Measurements from ENCODE around the gene KRTAP5-8.
"Not testable (repeated sequence)": the region's sequence is repeated elsewhere in the genome, so short reads cannot be mapped to it uniquely, and the experiment has no call there.

Gene KRTAP5-8

DNA sequence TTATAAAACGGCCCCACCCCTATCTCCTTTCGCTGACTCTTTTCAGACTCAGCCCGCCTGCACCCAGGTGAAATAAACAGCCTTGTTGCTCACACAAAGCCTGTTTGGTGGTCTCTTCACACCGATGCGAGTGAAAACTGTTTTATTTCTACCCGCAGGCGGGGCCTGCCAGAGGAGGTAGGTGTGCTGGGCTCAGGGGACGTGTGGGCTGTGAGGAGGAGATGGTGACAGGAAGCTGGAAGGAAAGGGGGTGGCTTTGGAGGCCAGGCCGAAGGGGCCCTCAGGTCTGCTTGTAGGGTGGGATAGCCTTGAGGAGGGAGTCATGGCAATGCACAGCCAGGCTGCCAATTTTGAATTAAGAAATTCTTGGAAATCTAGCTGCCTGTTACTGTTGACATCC is 32.0 kb upstream of the KRTAP5-8 start:
- in situ Hi-C loops (cut with HindIII; ENCODE audit: low sequenced_read_pairs): loop anchor here (5.0 kb wide), 2 partner anchors 42 to 72 kb away; partner anchors contain the start of gene KRTAP5-9

DNA sequence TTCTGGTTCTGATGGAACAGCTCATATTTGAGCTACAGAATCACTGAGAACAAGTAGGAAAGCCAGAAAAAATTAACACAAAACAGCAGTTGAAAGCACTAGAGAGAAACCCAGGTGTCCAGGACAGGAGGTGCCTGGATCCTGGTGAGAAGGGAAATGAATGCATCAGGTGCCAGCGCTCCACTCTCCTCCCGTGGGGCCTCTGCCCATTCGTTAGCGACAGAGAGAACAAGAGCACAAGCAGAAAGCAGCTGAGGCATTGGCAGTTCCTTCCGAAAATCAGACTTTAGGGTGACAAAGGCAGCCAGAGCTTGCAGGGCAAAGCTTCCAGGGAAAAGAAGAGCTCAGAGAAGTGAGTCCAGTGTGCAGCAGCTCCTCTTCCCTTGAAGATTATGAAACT is 30.7 kb upstream of the KRTAP5-8 start:
- in situ Hi-C loops (cut with HindIII; ENCODE audit: low sequenced_read_pairs): loop anchor here (5.0 kb wide), 2 partner anchors 40 to 70 kb away; partner anchors contain the start of gene KRTAP5-9

DNA sequence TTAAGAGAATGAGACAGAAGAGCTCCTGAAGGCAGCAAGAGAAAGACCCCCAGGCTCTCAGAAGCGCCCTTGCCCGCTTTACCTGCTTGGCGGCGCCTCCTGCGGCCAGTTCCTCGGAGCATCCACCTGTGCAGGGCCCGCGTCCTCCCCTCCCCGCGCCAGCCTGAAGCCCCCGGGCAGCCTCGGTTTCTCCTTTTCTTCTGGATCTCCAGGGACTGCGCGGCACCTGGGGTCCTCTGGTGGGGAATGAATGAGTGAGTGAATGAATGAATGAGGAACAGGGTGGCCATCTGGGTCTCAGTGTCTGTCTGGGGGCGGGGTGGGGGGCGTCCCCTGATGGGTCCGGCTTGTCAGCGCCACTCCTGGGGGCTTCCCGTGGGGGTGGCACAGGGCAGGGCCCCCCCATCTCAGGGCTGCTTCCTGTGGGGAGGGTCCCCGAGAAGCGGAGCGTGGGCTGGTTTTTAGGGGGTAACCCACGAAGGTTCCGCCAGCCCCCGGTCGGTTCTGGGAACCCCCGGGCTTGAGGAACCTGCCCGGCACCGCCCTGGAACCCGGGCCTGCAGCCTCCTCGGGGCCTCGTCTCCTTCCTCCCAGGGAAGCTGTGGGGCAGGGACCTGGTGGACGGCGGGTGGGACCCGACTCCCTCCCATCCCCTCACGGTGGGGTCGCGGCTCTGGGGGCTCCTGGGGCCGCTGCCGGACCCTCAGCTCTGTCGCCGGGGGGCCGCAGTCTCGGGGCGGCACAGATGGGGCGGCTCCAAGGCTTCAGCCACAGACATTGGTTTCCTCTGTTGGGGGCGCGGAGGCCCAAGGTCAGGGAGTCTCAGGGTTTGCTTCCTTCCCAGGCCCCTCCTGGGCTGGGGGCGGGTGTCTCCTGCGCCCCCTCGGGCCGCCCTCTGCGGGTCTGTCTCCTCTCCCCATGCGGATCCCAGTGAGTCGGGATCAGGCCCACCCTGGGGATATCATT is 19.0 kb upstream of the KRTAP5-8 start:
- in situ Hi-C loops (cut with HindIII; ENCODE audit: low sequenced_read_pairs): no loop called here

DNA sequence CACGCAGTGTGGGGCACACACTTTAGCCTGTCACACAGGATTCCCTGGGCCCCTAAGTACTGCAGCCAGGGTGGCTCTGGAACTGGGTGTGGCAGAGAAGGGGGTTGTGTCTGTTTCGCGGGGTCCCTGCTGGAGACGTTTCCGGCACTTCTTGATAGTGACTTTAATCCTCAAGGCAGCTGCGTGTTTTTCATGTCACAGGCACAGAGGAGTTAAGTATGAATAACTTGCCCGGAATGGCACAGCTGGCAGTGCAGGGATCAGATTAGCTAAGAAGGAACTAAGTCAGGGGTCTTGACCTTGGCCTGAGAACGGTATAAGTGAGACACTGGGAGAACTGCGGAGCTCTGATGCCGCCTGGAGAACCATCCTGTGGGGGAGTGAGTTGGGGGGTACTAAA is 18.3 kb upstream of the KRTAP5-8 start:
- in situ Hi-C loops (cut with HindIII; ENCODE audit: low sequenced_read_pairs): no loop called here

DNA sequence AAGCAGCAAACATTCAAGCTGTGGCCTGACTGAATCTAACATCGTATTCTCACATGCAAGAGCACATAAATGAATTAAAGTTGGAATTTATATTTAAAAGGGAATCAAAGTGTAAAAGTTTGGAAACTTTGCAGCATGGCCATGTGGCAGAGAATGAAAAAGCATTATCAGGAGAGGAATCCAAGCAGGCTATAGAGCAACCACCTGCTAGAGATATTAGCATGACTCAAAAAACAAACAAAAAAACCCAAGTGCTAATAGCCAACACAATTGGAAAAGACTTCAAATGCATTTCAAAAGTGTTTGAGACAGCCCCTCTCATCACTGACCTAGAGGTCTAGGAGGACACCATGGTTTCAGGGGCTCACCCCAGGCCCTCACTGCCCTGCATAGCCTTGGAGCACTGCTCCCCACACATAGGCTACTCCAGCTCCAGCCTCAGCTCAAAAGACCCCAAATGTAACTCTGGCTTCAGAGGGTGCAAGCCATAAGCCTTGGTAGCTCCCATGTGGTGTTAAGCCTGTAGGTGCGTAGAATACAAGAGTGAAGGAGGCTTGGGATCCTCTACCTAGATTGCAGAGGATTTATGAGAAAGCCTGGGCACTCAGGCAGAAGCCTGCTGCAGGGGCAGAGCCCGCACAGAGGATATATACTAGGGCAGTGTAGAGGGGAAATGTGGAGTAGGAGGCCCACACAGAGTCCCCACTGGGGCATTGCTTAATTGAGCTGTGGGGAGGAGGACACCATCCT is 12.5 kb upstream of the KRTAP5-8 start:
- in situ Hi-C loops (cut with HindIII; ENCODE audit: low sequenced_read_pairs): no loop called here

DNA sequence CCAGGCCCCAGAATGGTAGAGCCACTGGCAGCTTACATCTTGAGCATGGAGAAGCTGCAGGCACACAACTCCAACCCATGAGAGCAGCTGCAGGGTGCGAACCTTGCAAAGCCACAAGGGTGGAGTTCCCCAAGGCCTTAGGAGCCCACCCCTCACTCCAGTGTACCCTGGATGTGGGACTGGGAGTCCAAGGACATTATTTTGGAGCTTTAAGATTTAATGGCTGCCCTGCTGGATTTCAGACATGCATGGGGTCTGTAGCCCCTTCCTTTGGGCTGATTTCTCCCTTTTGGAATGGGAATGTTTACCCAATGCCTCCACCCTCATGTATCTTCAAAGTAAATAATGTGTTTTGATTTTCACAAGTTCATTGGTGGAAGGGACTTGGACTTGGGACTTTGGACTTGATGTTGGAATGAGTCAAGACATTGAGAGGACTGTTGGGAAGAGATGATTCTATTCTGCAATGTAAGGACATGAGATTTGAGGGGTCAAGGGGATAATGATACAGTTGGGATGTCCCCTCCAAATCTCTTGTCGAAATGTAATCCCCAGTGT is 11.8 kb upstream of the KRTAP5-8 start:
- in situ Hi-C loops (cut with HindIII; ENCODE audit: low sequenced_read_pairs): no loop called here

DNA sequence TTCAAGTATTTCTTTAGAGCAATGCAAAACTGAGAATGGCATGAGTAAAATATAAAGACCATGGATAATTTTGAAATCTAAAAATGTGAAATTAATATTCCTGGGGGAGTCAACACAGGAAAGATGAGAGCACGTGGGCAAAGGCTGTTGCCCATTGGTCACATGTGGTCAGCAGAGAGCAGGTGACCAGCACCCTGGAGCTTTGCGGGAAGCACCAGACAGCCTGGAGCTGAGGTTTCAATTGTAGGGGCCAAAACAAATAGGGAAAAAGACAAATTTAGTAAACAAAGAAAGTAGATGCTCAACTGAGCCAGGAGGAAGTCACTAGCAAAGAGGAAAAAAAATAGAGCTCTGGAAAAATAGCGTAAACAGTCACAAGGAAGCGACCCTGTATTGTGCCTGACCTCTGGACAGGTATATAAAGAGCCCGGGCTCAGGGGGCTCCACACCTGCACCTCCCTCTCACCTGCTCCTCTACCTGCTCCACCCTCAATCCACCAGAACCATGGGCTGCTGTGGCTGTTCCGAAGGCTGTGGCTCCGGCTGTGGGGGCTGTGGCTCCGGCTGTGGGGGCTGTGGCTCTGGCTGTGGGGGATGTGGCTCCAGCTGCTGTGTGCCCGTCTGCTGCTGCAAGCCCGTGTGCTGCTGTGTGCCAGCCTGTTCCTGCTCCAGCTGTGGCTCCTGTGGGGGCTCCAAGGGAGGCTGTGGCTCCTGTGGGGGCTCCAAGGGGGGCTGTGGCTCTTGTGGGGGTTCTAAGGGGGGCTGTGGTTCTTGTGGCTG is 10.8 kb upstream of the KRTAP5-8 start, which contains the start of gene KRTAP5-7:
TSS of gene KRTAP5-7 (plus strand) at position 472 of the 780 bp plus-strand sequence. CDS start at position 506, 34 bp downstream.
- in situ Hi-C loops (cut with HindIII; ENCODE audit: low sequenced_read_pairs): not testable (repeated sequence)

DNA sequence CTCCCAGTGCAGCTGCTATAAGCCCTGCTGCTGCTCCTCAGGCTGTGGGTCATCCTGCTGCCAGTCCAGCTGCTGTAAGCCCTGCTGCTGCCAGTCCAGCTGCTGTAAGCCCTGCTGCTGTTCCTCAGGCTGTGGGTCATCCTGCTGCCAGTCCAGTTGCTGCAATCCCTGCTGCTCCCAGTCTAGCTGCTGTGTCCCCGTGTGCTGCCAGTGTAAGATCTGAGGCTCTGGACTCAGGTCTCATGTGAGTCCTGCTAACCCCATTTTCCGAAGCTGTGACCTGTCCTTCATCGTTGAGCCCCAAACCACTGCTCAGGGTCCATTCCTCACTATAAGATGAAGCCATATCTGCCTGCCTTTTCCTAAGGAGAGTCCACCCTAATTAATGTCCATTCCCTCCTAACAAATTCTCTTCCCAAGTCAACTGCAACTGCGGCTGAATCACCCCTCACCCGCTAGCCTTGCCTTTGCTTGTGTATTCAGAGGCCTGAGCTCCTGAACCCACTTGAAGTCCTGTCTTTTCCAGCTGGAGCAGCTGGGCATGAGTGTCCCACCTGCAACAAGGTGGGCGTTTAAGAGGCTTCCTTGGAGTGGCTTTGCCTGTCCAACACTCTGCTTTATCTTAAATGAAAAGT is 10.1 kb upstream of the KRTAP5-8 start:
- in situ Hi-C loops (cut with HindIII; ENCODE audit: low sequenced_read_pairs): no loop called here

DNA sequence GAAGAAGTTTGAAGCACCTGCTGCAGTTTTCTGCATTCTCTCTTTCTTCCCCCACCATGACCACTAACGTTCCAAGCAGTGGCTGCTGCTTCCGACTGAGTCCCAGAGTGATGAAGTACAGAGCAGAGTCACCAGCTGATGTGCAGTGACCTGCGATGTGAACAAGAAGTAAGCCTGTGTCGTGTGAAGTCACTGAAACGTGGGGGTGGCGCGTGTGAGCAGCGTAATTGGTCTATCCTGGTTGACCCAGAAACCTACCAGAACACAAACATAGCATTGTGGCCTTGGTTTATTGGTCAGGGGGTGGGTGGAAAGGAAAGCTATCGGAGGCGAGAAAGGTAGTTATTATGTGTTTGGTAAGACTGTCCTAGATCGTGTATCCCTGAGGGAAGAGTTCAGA is 7.2 kb upstream of the KRTAP5-8 start:
- in situ Hi-C loops (cut with HindIII; ENCODE audit: low sequenced_read_pairs): no loop called here

DNA sequence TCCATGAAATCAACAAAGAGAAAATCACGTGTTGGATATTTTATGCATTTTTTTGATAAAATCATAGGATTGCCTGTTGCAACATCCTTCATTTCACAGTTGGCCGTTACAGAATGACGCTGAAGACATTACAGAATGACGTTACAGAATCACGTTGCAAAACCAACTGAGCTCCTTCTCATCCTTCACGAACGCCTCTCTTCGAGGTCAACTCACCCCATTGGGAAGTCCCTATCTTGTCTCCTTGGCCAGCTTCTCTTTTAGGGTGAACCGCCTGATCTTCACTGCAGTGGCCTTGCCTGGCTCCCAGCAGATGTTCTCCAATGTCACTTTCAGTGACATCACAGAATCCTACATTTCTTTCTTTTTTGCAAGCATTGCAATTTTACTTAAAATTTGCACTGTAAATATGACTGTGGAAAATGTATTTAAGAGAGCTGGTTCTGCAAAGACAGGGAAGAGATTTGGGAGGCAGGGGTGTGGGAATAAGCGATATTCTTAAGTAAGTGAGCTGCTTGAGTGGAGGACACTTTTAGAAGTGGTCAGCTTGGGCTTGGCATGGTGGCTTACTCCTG is 5.7 kb upstream of the KRTAP5-8 start:
- in situ Hi-C loops (cut with HindIII; ENCODE audit: low sequenced_read_pairs): no loop called here

DNA sequence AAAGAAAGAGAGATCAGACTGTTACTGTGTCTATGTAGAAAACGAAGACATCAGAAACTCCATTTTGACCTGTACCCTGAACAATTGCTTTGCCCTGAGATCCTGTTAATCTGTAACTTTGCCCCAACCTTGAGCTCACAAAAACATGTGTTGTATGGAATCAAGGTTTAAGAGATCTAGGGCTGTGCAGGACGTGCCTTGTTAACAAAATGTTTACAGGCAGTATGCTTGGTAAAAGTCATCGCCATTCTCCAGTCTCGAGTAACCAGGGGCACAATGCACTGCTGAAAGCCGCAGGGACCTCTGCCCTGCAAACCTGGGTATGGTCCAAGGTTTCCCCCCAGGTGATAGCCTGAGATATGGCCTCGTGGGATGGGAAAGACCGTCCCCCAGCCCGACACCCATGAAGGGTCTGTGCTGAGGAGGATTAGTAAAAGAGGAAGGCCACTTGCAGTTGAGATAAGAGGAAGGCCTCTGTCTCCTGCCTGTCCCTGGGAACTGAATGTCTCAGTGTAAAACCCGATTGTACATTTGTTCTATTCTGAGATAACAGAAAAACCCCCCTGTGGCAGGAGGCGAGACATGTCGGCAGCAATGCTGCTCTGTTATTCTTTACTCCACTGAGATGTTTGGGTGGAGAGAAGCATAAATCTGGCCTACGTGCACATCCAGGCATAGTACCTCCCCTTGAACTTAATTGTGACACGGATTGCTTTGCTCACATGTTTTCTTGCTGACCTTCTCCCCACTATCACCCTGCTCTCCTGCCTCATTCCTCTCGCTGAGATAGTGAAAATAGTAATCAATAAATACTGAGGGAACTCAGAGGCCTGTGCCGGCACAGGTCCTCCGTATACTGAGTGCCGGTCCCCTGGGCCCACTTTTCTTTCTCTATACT is 2.9 kb upstream of the KRTAP5-8 start:
- in situ Hi-C loops (cut with HindIII; ENCODE audit: low sequenced_read_pairs): not testable (repeated sequence)

DNA sequence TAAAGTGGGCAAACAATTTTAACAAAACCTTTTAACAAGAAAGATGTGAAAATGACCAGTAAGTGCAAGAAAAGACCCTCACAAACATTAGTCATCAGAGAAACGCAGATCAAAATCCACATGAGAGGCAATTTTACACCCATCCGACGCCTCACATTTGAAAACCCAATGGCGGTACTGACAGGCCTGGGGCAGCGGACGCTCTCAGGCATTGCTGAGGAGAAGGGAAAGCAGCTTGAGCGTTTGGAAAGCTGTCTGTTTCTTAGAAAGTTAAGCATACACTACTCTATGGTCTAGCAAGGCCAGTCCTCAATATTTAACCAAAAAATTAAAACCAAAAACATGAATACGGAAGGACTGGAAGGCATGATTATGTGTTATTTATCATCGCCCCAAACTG is 2.0 kb upstream of the KRTAP5-8 start:
- in situ Hi-C loops (cut with HindIII; ENCODE audit: low sequenced_read_pairs): no loop called here

DNA sequence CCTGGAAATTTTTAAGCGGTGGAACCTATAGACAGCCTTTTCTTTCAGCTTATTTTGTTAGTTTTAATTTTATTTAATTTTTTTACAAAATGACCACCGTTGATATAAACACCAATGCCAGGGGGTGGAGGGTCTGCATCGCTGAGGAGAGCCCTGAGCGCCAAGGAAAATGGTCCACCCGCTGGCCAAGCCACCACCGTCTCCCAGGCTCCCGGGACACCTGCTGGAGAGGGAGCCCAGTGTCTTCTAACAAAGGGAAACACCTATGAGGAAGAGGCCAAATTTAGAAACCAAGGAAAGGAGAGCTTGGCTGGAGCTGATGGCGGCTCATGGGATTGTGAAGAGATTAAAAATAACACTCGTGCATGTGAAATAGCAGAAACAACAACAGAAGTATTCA is 288 bp upstream of the KRTAP5-8 start:
- in situ Hi-C loops (cut with HindIII; ENCODE audit: low sequenced_read_pairs): no loop called here

DNA sequence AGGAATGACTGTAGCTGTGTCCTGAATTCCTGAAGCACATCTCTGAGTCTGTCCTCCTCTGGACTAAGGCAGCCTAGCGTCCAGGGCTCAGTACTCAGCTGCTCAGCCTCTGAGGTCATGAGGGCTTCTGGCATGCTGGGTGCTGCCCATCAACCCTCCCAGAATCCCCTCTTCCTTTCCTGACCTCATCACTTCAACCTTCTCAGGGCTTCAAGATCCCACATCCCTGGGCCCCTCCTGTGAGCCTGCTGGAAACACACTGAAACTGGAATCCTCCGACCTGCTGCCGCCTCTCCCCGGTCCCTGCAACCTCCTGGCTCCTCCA is 803 bp downstream of the KRTAP5-8 start:
- in situ Hi-C loops (cut with HindIII; ENCODE audit: low sequenced_read_pairs): no loop called here

DNA sequence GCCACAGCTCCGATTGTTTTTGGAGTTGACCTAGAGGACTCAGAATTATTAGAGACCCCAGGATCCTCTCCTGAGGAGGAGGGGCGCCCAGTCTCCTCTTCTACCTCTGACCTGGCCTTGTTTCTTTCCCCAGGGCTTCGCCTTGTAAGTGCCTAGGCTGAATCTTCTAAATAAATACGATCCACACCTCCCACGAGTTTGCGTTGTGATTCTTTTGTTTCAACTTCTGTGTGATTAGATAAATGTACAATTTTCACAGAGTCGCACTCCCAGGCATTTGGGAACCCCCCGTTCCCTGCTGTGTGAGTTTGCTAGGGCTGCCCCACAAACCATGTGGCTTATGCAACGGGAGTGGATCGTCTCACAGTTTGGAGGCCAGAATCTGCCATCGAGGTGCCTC is 1.2 kb downstream of the KRTAP5-8 start:
- in situ Hi-C loops (cut with HindIII; ENCODE audit: low sequenced_read_pairs): no loop called here

DNA sequence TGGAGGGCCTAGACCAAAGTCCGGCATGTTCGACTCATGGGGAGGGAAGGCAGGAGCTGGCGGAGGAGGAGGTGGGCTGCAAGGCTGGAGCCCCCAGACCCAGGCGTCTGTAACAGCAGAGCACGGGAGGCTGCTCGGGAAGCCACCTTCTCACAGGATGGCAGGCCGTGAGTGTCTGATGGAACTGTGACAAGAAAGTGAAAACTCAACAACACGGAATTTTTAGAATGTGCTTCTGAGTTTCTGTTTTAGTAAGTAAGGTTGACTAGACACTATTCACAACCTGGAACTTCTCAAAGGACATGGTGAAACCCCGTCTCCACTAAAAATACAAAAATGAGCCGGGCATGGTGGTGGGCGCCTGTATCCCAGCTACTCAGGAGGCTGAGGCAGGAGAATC is 2.1 kb downstream of the KRTAP5-8 start:
- in situ Hi-C loops (cut with HindIII; ENCODE audit: low sequenced_read_pairs): not testable (repeated sequence)

DNA sequence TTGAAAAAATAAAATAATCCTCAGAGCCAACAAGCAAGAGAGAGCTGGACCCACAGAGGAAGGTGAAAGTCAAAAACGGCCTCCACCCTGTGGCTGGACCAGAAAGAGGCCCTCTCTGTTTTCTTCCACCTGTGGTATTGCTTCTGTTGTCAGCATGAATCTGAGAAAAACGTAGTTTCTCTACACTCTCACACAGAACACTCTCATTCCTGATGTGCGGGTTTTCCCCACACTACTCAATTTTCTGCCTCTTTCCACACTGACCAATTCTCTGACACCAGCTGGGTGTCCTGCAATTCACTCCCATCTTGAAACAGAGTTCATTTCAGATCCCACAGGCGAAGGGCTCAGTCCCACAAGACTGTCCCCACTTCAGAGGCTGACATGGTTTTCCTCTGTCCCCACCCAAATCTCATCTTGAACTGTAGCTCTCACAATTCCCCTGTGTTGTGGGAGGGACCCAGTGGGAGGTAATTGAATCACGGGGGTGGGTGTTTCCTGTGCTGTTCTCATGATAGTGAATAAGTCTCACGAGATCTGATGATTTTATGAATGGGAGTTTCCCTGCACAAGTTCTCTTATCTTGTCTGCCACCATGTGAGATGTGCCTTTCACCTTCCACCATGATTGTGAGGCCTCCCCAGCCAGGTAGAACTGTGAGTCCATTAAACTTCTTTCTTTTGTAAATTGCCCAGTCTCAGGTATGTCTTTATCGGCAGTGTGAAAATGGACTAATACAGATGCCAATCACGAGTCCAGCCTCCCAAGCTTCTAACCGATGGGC is 2.9 kb downstream of the KRTAP5-8 start:
- in situ Hi-C loops (cut with HindIII; ENCODE audit: low sequenced_read_pairs): not testable (repeated sequence)

DNA sequence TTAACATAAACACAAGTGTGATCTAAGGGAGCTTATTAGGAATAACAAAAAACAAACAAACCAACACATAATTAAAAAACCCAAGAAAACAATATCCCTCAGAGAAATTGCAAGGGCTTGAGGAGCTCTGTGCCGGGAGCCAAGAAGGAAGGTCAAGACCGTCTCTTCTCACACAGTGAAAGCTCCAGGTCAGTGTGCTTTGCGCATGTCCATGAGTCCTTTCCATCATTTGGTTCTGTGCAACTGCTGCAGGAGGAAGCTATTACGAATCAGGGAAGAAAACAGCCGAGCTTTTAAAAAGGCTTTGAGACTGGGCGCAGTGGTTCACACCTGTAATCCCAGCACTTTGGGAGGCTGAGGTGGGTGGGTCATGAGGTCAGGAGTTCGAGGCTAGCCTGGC is 4.6 kb downstream of the KRTAP5-8 start:
- in situ Hi-C loops (cut with HindIII; ENCODE audit: low sequenced_read_pairs): no loop called here
